LNCaP clone FGC (cell line): ENCODE results near the gene KCNG4.

Experiments
- DNase-seq: peaks from one replicate; pipeline ENCODE4 v3.0.0-alpha.2; 2011; ENCODE audit warnings: low read depth
- H3K4me3 ChIP-seq: 2 replicates; pipeline ENCODE4 v1.5.1; 2011; ENCODE audit warnings: mild to moderate bottlenecking, low read depth, low read length, control low read depth
- CTCF ChIP-seq: IDR thresholded peaks from 2 replicates; pipeline ENCODE4 v1.5.1; 2012; ENCODE audit warnings: mild to moderate bottlenecking; ENCODE audit not compliant: control insufficient read depth, insufficient read depth; ENCODE audit errors: extremely low read depth

The KCNG4 gene

GRCh38 chr16:84199861-84200260, 40.0 kb downstream of the KCNG4 start:
- peak; percentile 52 for DNase-seq
- TF ChIP-seq CTCF, result no peak
- H3K4me3 ChIP-seq, result peak overlapping the region; percentile 29

- no peak for DNase-seq
- H3K4me3 ChIP-seq, result no peak overlapping the region
- TF ChIP-seq CTCF, result no peak
Observed at GRCh38 chr16:84199097-84199496, 40.7 kb downstream of the KCNG4 start.

GRCh38 chr16:84198401-84198800, 41.4 kb downstream of the KCNG4 start:
- DNase-seq, result no peak
- no peak for TF ChIP-seq CTCF
- no peak overlapping the region for H3K4me3 ChIP-seq

GRCh38 chr16:84197466-84198128, 42.2 kb downstream of the KCNG4 start:
- TF ChIP-seq CTCF, result no peak
- no peak overlapping the region for H3K4me3 ChIP-seq
- DNase-seq, result no peak

- no peak for TF ChIP-seq CTCF
- no peak for DNase-seq
- H3K4me3 ChIP-seq, result no peak overlapping the region
Observed at GRCh38 chr16:84196727-84197394, 43.0 kb downstream of the KCNG4 start.

- no peak for TF ChIP-seq CTCF
- no peak overlapping the region for H3K4me3 ChIP-seq
- DNase-seq, result no peak
Observed at GRCh38 chr16:84196101-84196500, 43.7 kb downstream of the KCNG4 start.
